Endothelial cell of umbilical vein (primary cell): ENCODE results near the gene CCL14.

Source experiments
- CTCF ChIP-seq, 2 donors: IDR thresholded peaks; 1 replicate in 1 of 2; 2 replicates in 1 of 2; pipeline ENCODE4 v1.5.1; 2011; ENCODE audit warnings: low read length in 2 of 2, mild to moderate bottlenecking in 2 of 2, moderate library complexity in 2 of 2, control low read depth in 1 of 2, inconsistent platforms in 1 of 2, low read depth in 1 of 2; ENCODE audit not compliant: insufficient read depth in 1 of 2; ENCODE audit errors: extremely low read depth in 1 of 2
- EZH2 ChIP-seq: IDR thresholded peaks from 2 replicates; pipeline ENCODE4 v1.6.1; 2012; ENCODE audit warnings: borderline replicate concordance, low read depth, mild to moderate bottlenecking, moderate library complexity, low read length, inconsistent platforms; ENCODE audit not compliant: severe bottlenecking
- FOS ChIP-seq: IDR thresholded peaks from 2 replicates; pipeline ENCODE4 v1.6.1; 2011; ENCODE audit warnings: mild to moderate bottlenecking, low read length, moderate library complexity, borderline replicate concordance; ENCODE audit not compliant: insufficient read depth
- GATA2 ChIP-seq: IDR thresholded peaks from 2 replicates; pipeline ENCODE4 v1.7.0; 2011; ENCODE audit warnings: low read depth, mild to moderate bottlenecking, moderate library complexity, mixed read lengths, low read length; ENCODE audit not compliant: insufficient read length, insufficient read depth
- JUN ChIP-seq: IDR thresholded peaks from 2 replicates; pipeline ENCODE4 v1.6.1; 2011; ENCODE audit warnings: borderline replicate concordance, low read depth; ENCODE audit not compliant: insufficient read length, insufficient read depth
- MAX ChIP-seq: IDR thresholded peaks from 2 replicates; pipeline ENCODE4 v1.6.1; 2011; ENCODE audit not compliant: insufficient read depth, insufficient read length
- POLR2A ChIP-seq: IDR thresholded peaks from 2 replicates; pipeline ENCODE4 v1.6.1; 2012; ENCODE audit warnings: low read depth, mild to moderate bottlenecking, control low read depth, low read length
- POLR2AphosphoS5 ChIP-seq: IDR thresholded peaks from 2 replicates; pipeline ENCODE4 v1.6.1; 2012; ENCODE audit warnings: low read depth, mild to moderate bottlenecking, control low read depth, low read length, moderate library complexity; ENCODE audit not compliant: insufficient read depth

DNA sequence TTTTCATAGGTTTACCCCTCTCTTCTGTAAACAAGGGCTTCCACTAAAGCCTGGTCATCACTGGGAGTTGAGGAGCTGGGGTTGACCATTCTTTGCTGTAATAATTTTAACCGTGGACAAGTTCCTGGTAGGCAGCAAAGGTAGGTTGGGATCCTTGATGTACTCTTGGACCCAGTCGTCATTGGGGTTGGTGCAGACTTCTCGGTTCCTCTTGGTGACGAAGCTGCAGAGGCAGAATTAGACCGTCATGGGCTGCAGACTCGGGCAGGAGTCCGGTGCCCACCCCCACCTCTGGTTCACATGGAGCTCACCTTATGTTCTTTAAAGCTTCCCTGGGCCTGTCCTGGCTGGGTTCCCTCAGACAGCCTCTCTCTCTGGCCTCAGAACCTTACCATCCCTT, 9.0 kb downstream of the CCL14 start:
- TF ChIP-seq GATA2 (no peak), POLR2AphosphoS5 (no peak), EZH2 (no peak), POLR2A (no peak), CTCF (IDR thresholded peaks at IDR 0.05; ENCODE audit: extremely low read depth in 1 of 2, insufficient read depth in 1 of 2, low read depth in 1 of 2, low read length in 2 of 2) (no peak), FOS (no peak), JUN (no peak), MAX (no peak)
